GM21825 (cell line): ENCODE results near the gene WHRN.
A peak's percentile ranks its signal among the peaks of the same experiment; 100 is the strongest.

Experiments used
- ATAC-seq: cut with Tn5 transposase; IDR thresholded peaks from one replicate; pipeline ENCODE4 v1.9.1; 2021; ENCODE audit warnings: mild to moderate bottlenecking, moderate library complexity; ENCODE audit not compliant: unreplicated experiment

The WHRN gene

GRCh38 chr9:114505187-114506081 is at the start of gene WHRN:
WHRN (minus strand) TSS chr9:114505473; CDS start chr9:114504801, 672 bp downstream.
- ATAC-seq: peak; percentile 74

- ATAC-seq: no peak
Observed at GRCh38 chr9:114553202-114553601, 47.9 kb upstream of the WHRN start.

GRCh38 chr9:114552706-114553105 is 47.4 kb upstream of the WHRN start:
- ATAC-seq: no peak

GRCh38 chr9:114551750-114552685 is 46.7 kb upstream of the WHRN start:
- no peak for ATAC-seq

GRCh38 chr9:114549697-114550330 is 44.5 kb upstream of the WHRN start:
- ATAC-seq: no peak

- no peak for ATAC-seq
Observed at GRCh38 chr9:114546851-114547250, 41.6 kb upstream of the WHRN start.

GRCh38 chr9:114545055-114545454 is 39.8 kb upstream of the WHRN start:
- no peak for ATAC-seq

- ATAC-seq: no peak
Observed at GRCh38 chr9:114539701-114540380, 34.6 kb upstream of the WHRN start.

GRCh38 chr9:114538241-114538640 is 33.0 kb upstream of the WHRN start:
- no peak for ATAC-seq

- ATAC-seq: no peak
Observed at GRCh38 chr9:114532561-114533237, 27.4 kb upstream of the WHRN start.

- no peak for ATAC-seq
Observed at GRCh38 chr9:114529285-114529684, 24.0 kb upstream of the WHRN start.

- ATAC-seq: no peak
Observed at GRCh38 chr9:114526807-114527206, 21.5 kb upstream of the WHRN start.

GRCh38 chr9:114525513-114525912 is 20.2 kb upstream of the WHRN start:
- no peak for ATAC-seq

GRCh38 chr9:114524247-114524681 is 19.0 kb upstream of the WHRN start:
- ATAC-seq: no peak

GRCh38 chr9:114522847-114523246 is 17.6 kb upstream of the WHRN start:
- no peak for ATAC-seq

- no peak for ATAC-seq
Observed at GRCh38 chr9:114522286-114522685, 17.0 kb upstream of the WHRN start.

- no peak for ATAC-seq
Observed at GRCh38 chr9:114521846-114522245, 16.6 kb upstream of the WHRN start.

- ATAC-seq: peak; percentile 80
Observed at GRCh38 chr9:114518599-114519022, 13.3 kb upstream of the WHRN start.

- no peak for ATAC-seq
Observed at GRCh38 chr9:114518120-114518519, 12.8 kb upstream of the WHRN start.

GRCh38 chr9:114516913-114517312 is 11.6 kb upstream of the WHRN start:
- ATAC-seq: no peak
